SW 1271 (cell line): Measurements from ENCODE around the gene ZBBX.
"Not testable (repeated sequence)": the region's sequence is repeated elsewhere in the genome, so short reads cannot be mapped to it uniquely, and the experiment has no call there.

ENCODE experiments used
- DNase-seq, 2 experiments: peaks; one replicate each; lab custom pipeline; 2025; lab: John Stamatoyannopoulos, UW

The ZBBX gene

GRCh38 chr3:167380004-167380689 is at the start of gene ZBBX:
ZBBX (minus strand) TSS chr3:167380297; CDS start chr3:167372901, 7,396 bp downstream.
- DNase-seq: peak; percentile 51 to 77

GRCh38 chr3:167426962-167427361 is 46.9 kb upstream of the ZBBX start:
- DNase-seq: not testable (repeated sequence)

GRCh38 chr3:167422396-167422795 is 42.3 kb upstream of the ZBBX start:
- not testable (repeated sequence) for DNase-seq

GRCh38 chr3:167409611-167410010 is 29.5 kb upstream of the ZBBX start:
- DNase-seq: no peak

GRCh38 chr3:167406876-167407492 is 26.9 kb upstream of the ZBBX start:
- DNase-seq: peak; percentile 2 to 47

GRCh38 chr3:167397826-167398225 is 17.7 kb upstream of the ZBBX start:
- DNase-seq: no peak

- DNase-seq: no peak
Measured at GRCh38 chr3:167396075-167396474, 16.0 kb upstream of the ZBBX start.

GRCh38 chr3:167394003-167394402 is 13.9 kb upstream of the ZBBX start:
- no peak for DNase-seq

GRCh38 chr3:167382155-167382554 is 2.1 kb upstream of the ZBBX start:
- DNase-seq: no peak

- no peak for DNase-seq
Measured at GRCh38 chr3:167375478-167375877, 4.6 kb downstream of the ZBBX start.

- DNase-seq: no peak
Measured at GRCh38 chr3:167372138-167372537, 8.0 kb downstream of the ZBBX start.

GRCh38 chr3:167361948-167362347 is 18.1 kb downstream of the ZBBX start:
- DNase-seq: no peak

- DNase-seq: no peak
Measured at GRCh38 chr3:167361306-167361705, 18.8 kb downstream of the ZBBX start.

- no peak for DNase-seq
Measured at GRCh38 chr3:167355446-167355845, 24.7 kb downstream of the ZBBX start.

- DNase-seq: no peak
Measured at GRCh38 chr3:167354751-167355150, 25.3 kb downstream of the ZBBX start.

- peak; percentile 2 to 22 for DNase-seq
Measured at GRCh38 chr3:167350245-167350862, 29.7 kb downstream of the ZBBX start.

- no peak for DNase-seq
Measured at GRCh38 chr3:167346171-167346570, 33.9 kb downstream of the ZBBX start.

GRCh38 chr3:167330993-167331785 is 48.9 kb downstream of the ZBBX start:
- DNase-seq: no peak

GRCh38 chr3:167323572-167323971 is 56.5 kb downstream of the ZBBX start:
- DNase-seq: no peak

- DNase-seq: no peak
Measured at GRCh38 chr3:167318996-167319615, 61.0 kb downstream of the ZBBX start.

GRCh38 chr3:167318306-167318705 is 61.8 kb downstream of the ZBBX start:
- DNase-seq: no peak

- no peak for DNase-seq
Measured at GRCh38 chr3:167306319-167306718, 73.8 kb downstream of the ZBBX start.
